ENCODE measurements around the gene PLA2G4C.

- no peak for TF ChIP-seq RXRA (IDR thresholded peaks at IDR 0.05)
- TF ChIP-seq CTCF (IDR thresholded peaks at IDR 0.05; ENCODE audit: low read depth, low read length, missing input control), result no peak
- TF ChIP-seq ZBTB33 (IDR thresholded peaks at IDR 0.05), result no peak
- no peak for TF ChIP-seq GABPA (IDR thresholded peaks at IDR 0.05 in 1 of 2, conservative IDR thresholded peaks at IDR 0.05 in 1 of 2)
- no peak for TF ChIP-seq SP1 (IDR thresholded peaks at IDR 0.05)
- no peak for TF ChIP-seq TAF1 (conservative IDR thresholded peaks at IDR 0.05)
- no peak for TF ChIP-seq JUND (IDR thresholded peaks at IDR 0.05)
- TF ChIP-seq RAD21 (IDR thresholded peaks at IDR 0.05), result no peak
- no peak for TF ChIP-seq FOXA1 (IDR thresholded peaks at IDR 0.05)
- no peak for TF ChIP-seq YY1 (IDR thresholded peaks at IDR 0.05)
These were observed 11.8 kb upstream of the PLA2G4C start for GRCh38 chr19:48122421-48122820.

Data from liver (tissue), 3 donors.